Measurements from ENCODE around the gene CANT1.
A peak's percentile ranks its signal among the peaks of the same experiment; 100 is the strongest.
"Not testable (repeated sequence)": the region's sequence is repeated elsewhere in the genome, so short reads cannot be mapped to it uniquely, and the experiment has no call there.

The CANT1 gene

GRCh38 chr17:79035686-79036085 is 26.1 kb upstream of the CANT1 start:
- H3K27ac Mint-ChIP-seq = no peak overlapping the region
- DNase-seq (no peak), ATAC-seq (no peak)
- H3K4me1 Mint-ChIP-seq = no peaks in the 10 kb centered on the region
- H3K9me3 Mint-ChIP-seq = no peaks in the 10 kb centered on the region
- H3K27me3 Mint-ChIP-seq = peaks cover 13% of the 10 kb centered on the region
- H3K4me3 Mint-ChIP-seq = no peak overlapping the region

- no peaks in the 10 kb centered on the region for H3K9me3 Mint-ChIP-seq
- peak overlapping the region in 1 of 2 donors; percentile 15 for H3K27ac Mint-ChIP-seq
- no peak for ATAC-seq
These were observed 25.4 kb upstream of the CANT1 start for GRCh38 chr17:79034931-79035485.

GRCh38 chr17:79033741-79034501 is 24.4 kb upstream of the CANT1 start:
- Mint-ChIP-seq H3K4me1 (no peaks in the 10 kb centered on the region), H3K27ac (no peak overlapping the region), H3K4me3 (no peak overlapping the region), H3K9me3 (no peaks in the 10 kb centered on the region), H3K27me3 (peaks cover 18% of the 10 kb centered on the region)
- ATAC-seq (no peak), DNase-seq (no peak)

More at GRCh38 chr17:79034931-79035485, 25.4 kb upstream of the CANT1 start:
- DNase-seq = no peak
- H3K4me3 Mint-ChIP-seq = no peak overlapping the region
- no peaks in the 10 kb centered on the region for H3K4me1 Mint-ChIP-seq
- H3K27me3 Mint-ChIP-seq = peaks cover 13% of the 10 kb centered on the region

- Mint-ChIP-seq H3K27ac (no peak overlapping the region), H3K4me3 (no peak overlapping the region), H3K9me3 (no peaks in the 10 kb centered on the region), H3K4me1 (no peaks in the 10 kb centered on the region), H3K27me3 (peaks cover 26% of the 10 kb centered on the region)
- DNase-seq (no peak), ATAC-seq (no peak)
These were observed 23.6 kb upstream of the CANT1 start for GRCh38 chr17:79033046-79033616.

- Mint-ChIP-seq H3K4me1 (no peaks in the 10 kb centered on the region), H3K4me3 (no peak overlapping the region), H3K27me3 (peaks cover 35% of the 10 kb centered on the region), H3K9me3 (no peaks in the 10 kb centered on the region), H3K27ac (peak overlapping the region in 1 of 2 donors; percentile 23)
- ATAC-seq (no peak), DNase-seq (no peak)
These were observed 22.7 kb upstream of the CANT1 start for GRCh38 chr17:79031996-79032875.

GRCh38 chr17:79030636-79031035 is 21.1 kb upstream of the CANT1 start:
- DNase-seq, H3K27ac Mint-ChIP-seq, H3K9me3 Mint-ChIP-seq, H3K4me1 Mint-ChIP-seq, H3K4me3 Mint-ChIP-seq, ATAC-seq: not testable (repeated sequence)
- H3K27me3 Mint-ChIP-seq = peaks cover 48% of the 10 kb centered on the region

- ATAC-seq (no peak), DNase-seq (no peak)
- Mint-ChIP-seq H3K27ac (peak overlapping the region in 1 of 2 donors; percentile 74), H3K4me1 (peaks cover 9% of the 10 kb centered on the region), H3K27me3 (peaks cover 59% of the 10 kb centered on the region), H3K9me3 (no peaks in the 10 kb centered on the region), H3K4me3 (no peak overlapping the region)
These were observed 19.9 kb upstream of the CANT1 start for GRCh38 chr17:79029327-79030009.

- Mint-ChIP-seq H3K4me1 (peaks cover 17% of the 10 kb centered on the region), H3K9me3 (no peaks in the 10 kb centered on the region), H3K27me3 (peaks cover 67% of the 10 kb centered on the region), H3K27ac (no peak overlapping the region), H3K4me3 (no peak overlapping the region)
- DNase-seq = no peak
- no peak for ATAC-seq
These were observed 19.1 kb upstream of the CANT1 start for GRCh38 chr17:79028496-79029326.

- peaks cover 74% of the 10 kb centered on the region for H3K27me3 Mint-ChIP-seq
These were observed 18.4 kb upstream of the CANT1 start for GRCh38 chr17:79027925-79028491.

GRCh38 chr17:79027274-79027924 is 17.8 kb upstream of the CANT1 start:
- Mint-ChIP-seq H3K4me1 (peaks cover 20% of the 10 kb centered on the region), H3K27me3 (peaks cover 77% of the 10 kb centered on the region), H3K27ac (no peak overlapping the region), H3K4me3 (no peak overlapping the region), H3K9me3 (no peaks in the 10 kb centered on the region)
- ATAC-seq (no peak), DNase-seq (no peak)

More at GRCh38 chr17:79027925-79028491, 18.4 kb upstream of the CANT1 start:
- Mint-ChIP-seq H3K27ac (no peak overlapping the region), H3K4me3 (no peak overlapping the region), H3K9me3 (no peaks in the 10 kb centered on the region), H3K4me1 (peaks cover 20% of the 10 kb centered on the region)
- DNase-seq (no peak), ATAC-seq (no peak)

- Mint-ChIP-seq H3K27ac (no peak overlapping the region), H3K9me3 (no peaks in the 10 kb centered on the region), H3K4me1 (peaks cover 20% of the 10 kb centered on the region), H3K27me3 (peaks cover 75% of the 10 kb centered on the region), H3K4me3 (no peak overlapping the region)
- DNase-seq (no peak), ATAC-seq (no peak)
These were observed 17.1 kb upstream of the CANT1 start for GRCh38 chr17:79026376-79027273.

- Mint-ChIP-seq H3K9me3 (no peaks in the 10 kb centered on the region), H3K27ac (no peak overlapping the region), H3K27me3 (peaks cover 79% of the 10 kb centered on the region), H3K4me1 (peaks cover 20% of the 10 kb centered on the region), H3K4me3 (peak overlapping the region; percentile 86 to 92)
- DNase-seq (no peak), ATAC-seq (peak; percentile 5)
These were observed 15.6 kb upstream of the CANT1 start for GRCh38 chr17:79024901-79025737.

Data from stimulated activated naive CD8-positive, alpha-beta T cell treated with anti-CD3 and anti-CD28 coated beads, Interleukin-15, amount 100 ng/mL, for 72 hours (primary cell).